Measurements from ENCODE around the gene PPP1R12B. TPM values are rescaled to one million over a fixed set of nuclear protein-coding genes. Genes with fewer than 3 reads are reported as not detected.
"Not testable (repeated sequence)": the region's sequence is repeated elsewhere in the genome, so short reads cannot be mapped to it uniquely, and the experiment has no call there.

PPP1R12B gene
- total and polyA plus RNA-seq, 4 donors: 4.0 to 31.6 (median 9.7) TPM

- Histone ChIP-seq H3K4me1 (ENCODE audit: control insufficient read depth in 4 of 4, insufficient read depth in 4 of 4, low read length in 3 of 4) (peaks cover 0 to 11% (median 4%) of the 10 kb centered on the region in 4 donors), H3K27ac (ENCODE audit: low read depth in 1 of 2, low read length in 2 of 2) (peak overlapping the region in 1 of 2 donors; percentile 7)
- not testable (repeated sequence) for H3K36me3 ChIP-seq (ENCODE audit: control insufficient read depth in 4 of 4, insufficient read depth in 3 of 4, low read depth in 1 of 4, low read length in 3 of 4); H3K9me3 ChIP-seq (ENCODE audit: control insufficient read depth in 4 of 4, low read length in 3 of 4); H3K9ac ChIP-seq (ENCODE audit: low read depth in 1 of 2, low read length in 2 of 2); DNase-seq (ENCODE audit: low spot score); H3K27me3 ChIP-seq (ENCODE audit: control insufficient read depth in 4 of 4, insufficient read depth in 4 of 4, low read length in 3 of 4); H3K4me3 ChIP-seq (ENCODE audit: low read depth in 1 of 3, low read length in 3 of 3)
- TF ChIP-seq RAD21 (IDR thresholded peaks at IDR 0.05): peak in 1 of 2 donors; percentile 17
- 85% methylated on average over 11 of the region's 11 CpGs for WGBS
These were observed 266.1 kb downstream of the PPP1R12B start for GRCh38 chr1:202614363-202615207.

GRCh38 chr1:202615208-202615500, 266.7 kb downstream of the PPP1R12B start:
- not testable (repeated sequence) for H3K4me3 ChIP-seq (ENCODE audit: low read depth in 1 of 3, low read length in 3 of 3); DNase-seq (ENCODE audit: low spot score); H3K36me3 ChIP-seq (ENCODE audit: control insufficient read depth in 4 of 4, insufficient read depth in 3 of 4, low read depth in 1 of 4, low read length in 3 of 4); H3K9me3 ChIP-seq (ENCODE audit: control insufficient read depth in 4 of 4, low read length in 3 of 4); H3K9ac ChIP-seq (ENCODE audit: low read depth in 1 of 2, low read length in 2 of 2); H3K27me3 ChIP-seq (ENCODE audit: control insufficient read depth in 4 of 4, insufficient read depth in 4 of 4, low read length in 3 of 4)
- H3K27ac ChIP-seq (ENCODE audit: low read depth in 1 of 2, low read length in 2 of 2): peak overlapping the region; percentile 7 to 12
- 79% methylated on average over 1 of the region's 1 CpG for WGBS
- peaks cover 0 to 11% (median 4%) of the 10 kb centered on the region in 4 donors for H3K4me1 ChIP-seq (ENCODE audit: control insufficient read depth in 4 of 4, insufficient read depth in 4 of 4, low read length in 3 of 4)

DNA sequence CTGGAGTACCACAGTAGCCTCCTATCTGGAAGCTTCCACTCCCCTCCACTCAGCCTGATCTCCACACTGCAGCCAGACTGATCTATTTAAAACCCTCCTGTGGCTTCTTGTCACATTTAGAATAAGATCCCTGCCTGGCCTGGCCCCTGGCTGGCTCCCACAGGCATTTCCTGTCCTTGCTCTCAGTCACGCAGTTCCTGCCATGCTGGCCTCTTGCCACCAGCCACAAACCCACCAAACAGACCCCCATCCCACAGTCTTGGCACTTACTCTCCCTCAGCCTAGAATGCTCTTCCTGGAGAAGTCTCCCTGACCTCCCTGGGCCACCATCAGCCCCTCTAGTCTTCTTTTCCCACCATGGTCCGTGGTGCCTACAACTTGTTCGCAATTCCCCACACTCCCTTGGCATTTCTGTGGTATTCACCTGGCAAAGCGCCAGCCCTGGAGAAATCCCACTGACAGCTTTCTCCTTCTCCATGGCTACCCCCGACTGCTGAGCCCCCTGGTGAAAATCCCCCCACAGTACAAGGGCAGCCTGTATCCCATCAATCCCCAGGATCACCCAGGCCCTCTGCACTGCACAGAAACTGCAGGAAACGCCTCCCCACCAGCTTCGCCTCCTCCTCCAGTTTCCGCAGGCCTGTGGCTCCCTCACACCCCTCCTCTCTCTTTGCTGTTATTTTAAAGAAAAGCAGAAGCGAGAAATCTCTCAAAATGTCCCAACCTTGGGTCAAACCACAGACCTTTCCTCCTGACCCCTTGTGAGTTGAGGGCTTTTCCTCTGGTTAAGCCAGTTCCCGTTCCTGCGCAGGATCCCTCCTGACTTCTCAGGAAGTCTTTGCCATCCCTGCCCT, 267.2 kb downstream of the PPP1R12B start:
- no peaks in the 10 kb centered on the region for H3K36me3 ChIP-seq (ENCODE audit: control insufficient read depth in 4 of 4, insufficient read depth in 3 of 4, low read depth in 1 of 4, low read length in 3 of 4)
- TF ChIP-seq SP1 (IDR thresholded peaks at IDR 0.05): no peak
- TF ChIP-seq NR2F2 (IDR thresholded peaks at IDR 0.05): peak; percentile 85
- peaks cover 0 to 11% (median 4%) of the 10 kb centered on the region in 4 donors for H3K4me1 ChIP-seq (ENCODE audit: control insufficient read depth in 4 of 4, insufficient read depth in 4 of 4, low read length in 3 of 4)
- H3K27me3 ChIP-seq (ENCODE audit: control insufficient read depth in 4 of 4, insufficient read depth in 4 of 4, low read length in 3 of 4): no peaks in the 10 kb centered on the region
- H3K9me3 ChIP-seq (ENCODE audit: control insufficient read depth in 4 of 4, low read length in 3 of 4): no peaks in the 10 kb centered on the region
- H3K27ac ChIP-seq (ENCODE audit: low read depth in 1 of 2, low read length in 2 of 2): peak overlapping the region in 1 of 2 donors; percentile 12
- WGBS: 59% methylated on average over 11 of the region's 11 CpGs
- H3K4me3 ChIP-seq (ENCODE audit: low read depth in 1 of 3, low read length in 3 of 3): no peak overlapping the region
- no peak overlapping the region for H3K9ac ChIP-seq (ENCODE audit: low read depth in 1 of 2, low read length in 2 of 2)
- DNase-seq (ENCODE audit: low spot score): no peak

GRCh38 chr1:202616355-202616915, 267.9 kb downstream of the PPP1R12B start:
- Histone ChIP-seq H3K9me3 (ENCODE audit: control insufficient read depth in 4 of 4, low read length in 3 of 4) (no peaks in the 10 kb centered on the region), H3K36me3 (ENCODE audit: control insufficient read depth in 4 of 4, insufficient read depth in 3 of 4, low read depth in 1 of 4, low read length in 3 of 4) (no peaks in the 10 kb centered on the region), H3K4me3 (ENCODE audit: low read depth in 1 of 3, low read length in 3 of 3) (no peak overlapping the region), H3K27ac (ENCODE audit: low read depth in 1 of 2, low read length in 2 of 2) (no peak overlapping the region), H3K27me3 (ENCODE audit: control insufficient read depth in 4 of 4, insufficient read depth in 4 of 4, low read length in 3 of 4) (no peaks in the 10 kb centered on the region), H3K9ac (ENCODE audit: low read depth in 1 of 2, low read length in 2 of 2) (no peak overlapping the region), H3K4me1 (ENCODE audit: control insufficient read depth in 4 of 4, insufficient read depth in 4 of 4, low read length in 3 of 4) (peaks cover 0 to 11% (median 4%) of the 10 kb centered on the region in 4 donors)
- WGBS: 86% methylated on average over 13 of the region's 13 CpGs
- no peak for DNase-seq (ENCODE audit: low spot score)
- TF ChIP-seq JUND (IDR thresholded peaks at IDR 0.05): no peak
- TF ChIP-seq RXRA (IDR thresholded peaks at IDR 0.05): no peak
- no peak for TF ChIP-seq GABPA (IDR thresholded peaks at IDR 0.05 in 1 of 2, conservative IDR thresholded peaks at IDR 0.05 in 1 of 2)
- no peak for TF ChIP-seq SP1 (IDR thresholded peaks at IDR 0.05)
- no peak for TF ChIP-seq RAD21 (IDR thresholded peaks at IDR 0.05)
- no peak for TF ChIP-seq FOXA1 (IDR thresholded peaks at IDR 0.05)
- no peak for TF ChIP-seq HNF4G (IDR thresholded peaks at IDR 0.05)
- no peak for TF ChIP-seq TAF1 (conservative IDR thresholded peaks at IDR 0.05)
- TF ChIP-seq FOXA2 (IDR thresholded peaks at IDR 0.05): no peak
- no peak for TF ChIP-seq MAX (IDR thresholded peaks at IDR 0.05)
- no peak for TF ChIP-seq NR2F2 (IDR thresholded peaks at IDR 0.05)
- no peak for TF ChIP-seq EGR1 (IDR thresholded peaks at IDR 0.05; ENCODE audit: low read depth in 2 of 2)
- no peak for TF ChIP-seq ATF3 (IDR thresholded peaks at IDR 0.05)
- TF ChIP-seq, protein P1, sequence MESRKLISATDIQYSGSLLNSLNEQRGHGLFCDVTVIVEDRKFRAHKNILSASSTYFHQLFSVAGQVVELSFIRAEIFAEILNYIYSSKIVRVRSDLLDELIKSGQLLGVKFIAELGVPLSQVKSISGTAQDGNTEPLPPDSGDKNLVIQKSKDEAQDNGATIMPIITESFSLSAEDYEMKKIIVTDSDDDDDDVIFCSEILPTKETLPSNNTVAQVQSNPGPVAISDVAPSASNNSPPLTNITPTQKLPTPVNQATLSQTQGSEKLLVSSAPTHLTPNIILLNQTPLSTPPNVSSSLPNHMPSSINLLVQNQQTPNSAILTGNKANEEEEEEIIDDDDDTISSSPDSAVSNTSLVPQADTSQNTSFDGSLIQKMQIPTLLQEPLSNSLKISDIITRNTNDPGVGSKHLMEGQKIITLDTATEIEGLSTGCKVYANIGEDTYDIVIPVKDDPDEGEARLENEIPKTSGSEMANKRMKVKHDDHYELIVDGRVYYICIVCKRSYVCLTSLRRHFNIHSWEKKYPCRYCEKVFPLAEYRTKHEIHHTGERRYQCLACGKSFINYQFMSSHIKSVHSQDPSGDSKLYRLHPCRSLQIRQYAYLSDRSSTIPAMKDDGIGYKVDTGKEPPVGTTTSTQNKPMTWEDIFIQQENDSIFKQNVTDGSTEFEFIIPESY (IDR thresholded peaks at IDR 0.05): no peak
- TF ChIP-seq, protein P2, sequence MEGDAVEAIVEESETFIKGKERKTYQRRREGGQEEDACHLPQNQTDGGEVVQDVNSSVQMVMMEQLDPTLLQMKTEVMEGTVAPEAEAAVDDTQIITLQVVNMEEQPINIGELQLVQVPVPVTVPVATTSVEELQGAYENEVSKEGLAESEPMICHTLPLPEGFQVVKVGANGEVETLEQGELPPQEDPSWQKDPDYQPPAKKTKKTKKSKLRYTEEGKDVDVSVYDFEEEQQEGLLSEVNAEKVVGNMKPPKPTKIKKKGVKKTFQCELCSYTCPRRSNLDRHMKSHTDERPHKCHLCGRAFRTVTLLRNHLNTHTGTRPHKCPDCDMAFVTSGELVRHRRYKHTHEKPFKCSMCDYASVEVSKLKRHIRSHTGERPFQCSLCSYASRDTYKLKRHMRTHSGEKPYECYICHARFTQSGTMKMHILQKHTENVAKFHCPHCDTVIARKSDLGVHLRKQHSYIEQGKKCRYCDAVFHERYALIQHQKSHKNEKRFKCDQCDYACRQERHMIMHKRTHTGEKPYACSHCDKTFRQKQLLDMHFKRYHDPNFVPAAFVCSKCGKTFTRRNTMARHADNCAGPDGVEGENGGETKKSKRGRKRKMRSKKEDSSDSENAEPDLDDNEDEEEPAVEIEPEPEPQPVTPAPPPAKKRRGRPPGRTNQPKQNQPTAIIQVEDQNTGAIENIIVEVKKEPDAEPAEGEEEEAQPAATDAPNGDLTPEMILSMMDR (IDR thresholded peaks at IDR 0.05; ENCODE audit: low read depth, low read length, missing input control): no peak
- no peak for TF ChIP-seq HNF4A (conservative IDR thresholded peaks at IDR 0.05)

Measured in liver (tissue), 9 donors.